ENCODE data around the gene RND1. TPM values are rescaled to one million over a fixed set of nuclear protein-coding genes. Genes with fewer than 3 reads are reported as not detected.
"Not testable (repeated sequence)": the region's sequence is repeated elsewhere in the genome, so short reads cannot be mapped to it uniquely, and the experiment has no call there.

RND1 gene
- polyA plus RNA-seq, 2 of the 4 experiments (the other 2 are of a cell fraction): 26.5 to 37.8 TPM

DNA sequence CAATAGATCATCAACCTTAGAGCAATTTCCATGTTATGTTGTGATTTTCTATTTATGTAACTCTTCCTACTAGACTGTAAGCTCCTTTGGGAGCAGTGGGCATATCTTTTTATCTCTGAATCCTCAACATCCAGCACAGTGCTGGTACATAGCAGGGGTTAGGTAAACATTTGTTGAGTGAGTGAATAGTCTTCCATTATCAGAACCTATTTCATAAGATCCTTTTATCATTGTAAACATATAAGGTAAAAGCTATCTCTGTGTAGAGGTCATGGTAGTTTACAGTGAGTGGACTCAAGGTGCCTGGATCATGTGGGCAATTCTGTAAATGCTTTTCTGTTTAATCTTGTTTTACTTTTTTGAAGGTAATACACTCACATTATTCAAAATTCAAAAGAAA is 44.5 kb upstream of the RND1 start:
- FAIRE-seq: no peak
- CTCF ChIA-PET: interaction anchor here (0.6 to 8.2 kb wide), 9 partner anchors 13 to 56 kb away, joined by 3 to 60 read pairs (median 9); partner anchors contain the start of gene FKBP11
- TF ChIP-seq HOXB5 (CRISPR knock-in tag; IDR thresholded peaks at IDR 0.05): no peak
- peak; percentile 61 for TF ChIP-seq GATA3 (IDR thresholded peaks at IDR 0.05; ENCODE audit: borderline replicate concordance)
- POLR2A ChIA-PET: interaction anchor here (0.6 kb wide), 1 partner anchor 44 kb away, joined by 3 read pairs; no protein-coding TSS in a partner anchor
- DNase-seq (ENCODE audit: low read depth in 1 of 2, low spot score in 1 of 2): peak in 1 of 2 experiments; percentile 46
- ATAC-seq: peak in 1 of 2 experiments; percentile 72; a peak in 3 of 6 replicates
- Histone ChIP-seq H3K4me1 (peaks cover 22% of the 10 kb centered on the region), H3K4me2 (peak overlapping the region; percentile 24), H3K4me3 (no peak overlapping the region), H3K9me3 (no peaks in the 10 kb centered on the region), H3K27ac (no peak overlapping the region)

- not testable (repeated sequence) for H3K9me3 ChIP-seq; DNase-seq (ENCODE audit: low read depth in 1 of 2, low spot score in 1 of 2); FAIRE-seq; ATAC-seq; H3K4me3 ChIP-seq; H3K27ac ChIP-seq
- 85% methylated on average over 11 of the region's 11 CpGs for WGBS (ENCODE audit: missing lambda C conversion rate)
- peak overlapping the region; percentile 24 for H3K4me2 ChIP-seq
- ChIA-PET CTCF (interaction anchor here (0.6 to 8.2 kb wide), 8 partner anchors 13 to 56 kb away, joined by 5 to 60 read pairs (median 9); partner anchors contain the start of gene FKBP11), POLR2A (interaction anchor here (0.6 kb wide), 1 partner anchor 44 kb away, joined by 3 read pairs; no protein-coding TSS in a partner anchor)
- peaks cover 22% of the 10 kb centered on the region for H3K4me1 ChIP-seq
Measured at GRCh38 chr12:48909698-48910097, 44.0 kb upstream of the RND1 start.

DNA sequence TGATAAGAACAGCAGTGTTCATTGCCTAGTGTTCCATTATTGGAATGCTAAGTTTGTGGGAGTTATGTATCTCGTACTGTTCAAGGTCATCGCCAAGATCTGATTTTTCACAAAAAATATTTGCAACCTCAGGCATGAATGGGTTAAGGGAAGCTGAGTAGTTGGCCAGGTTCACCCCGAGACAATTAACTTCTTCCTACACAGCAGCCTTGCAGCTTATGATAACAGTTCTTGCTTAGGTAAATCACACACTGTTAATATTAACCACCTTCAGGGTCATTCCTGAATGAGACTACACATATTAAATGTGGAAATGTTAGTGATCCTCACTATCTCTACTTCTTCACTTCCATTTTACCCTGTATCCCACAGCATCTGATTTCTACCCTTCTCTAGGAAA is 41.6 kb upstream of the RND1 start:
- ATAC-seq: no peak
- no peak for TF ChIP-seq BCL3 (IDR thresholded peaks at IDR 0.05)
- TF ChIP-seq, protein P1, sequence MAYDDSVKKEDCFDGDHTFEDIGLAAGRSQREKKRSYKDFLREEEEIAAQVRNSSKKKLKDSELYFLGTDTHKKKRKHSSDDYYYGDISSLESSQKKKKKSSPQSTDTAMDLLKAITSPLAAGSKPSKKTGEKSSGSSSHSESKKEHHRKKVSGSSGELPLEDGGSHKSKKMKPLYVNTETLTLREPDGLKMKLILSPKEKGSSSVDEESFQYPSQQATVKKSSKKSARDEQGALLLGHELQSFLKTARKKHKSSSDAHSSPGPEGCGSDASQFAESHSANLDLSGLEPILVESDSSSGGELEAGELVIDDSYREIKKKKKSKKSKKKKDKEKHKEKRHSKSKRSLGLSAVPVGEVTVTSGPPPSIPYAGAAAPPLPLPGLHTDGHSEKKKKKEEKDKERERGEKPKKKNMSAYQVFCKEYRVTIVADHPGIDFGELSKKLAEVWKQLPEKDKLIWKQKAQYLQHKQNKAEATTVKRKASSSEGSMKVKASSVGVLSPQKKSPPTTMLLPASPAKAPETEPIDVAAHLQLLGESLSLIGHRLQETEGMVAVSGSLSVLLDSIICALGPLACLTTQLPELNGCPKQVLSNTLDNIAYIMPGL (CRISPR knock-in tag; IDR thresholded peaks at IDR 0.05; ENCODE audit: borderline replicate concordance): no peak
- TF ChIP-seq POLR2AphosphoS2 (conservative IDR thresholded peaks at IDR 0.05; ENCODE audit: low read length): no peak
- H3K27ac ChIP-seq: no peak overlapping the region
- DNase-seq (ENCODE audit: low read depth in 1 of 2, low spot score in 1 of 2): no peak
- FAIRE-seq: peak; percentile 28
- no peaks in the 10 kb centered on the region for H3K9me3 ChIP-seq
- H3K4me1 ChIP-seq: peaks cover 26% of the 10 kb centered on the region
- CTCF ChIA-PET: interaction anchor here (0.6 to 8.2 kb wide), 7 partner anchors 16 to 73 kb away, joined by 3 to 60 read pairs (median 6); partner anchors contain the start of genes FKBP11 and WNT1
- WGBS (ENCODE audit: missing lambda C conversion rate): 38% methylated on average over 3 of the region's 3 CpGs
- no peak overlapping the region for H3K4me3 ChIP-seq
- POLR2A ChIA-PET: no interaction called here
- peak overlapping the region; percentile 29; the same call in 1 of the 3 replicates for H3K4me2 ChIP-seq

DNA sequence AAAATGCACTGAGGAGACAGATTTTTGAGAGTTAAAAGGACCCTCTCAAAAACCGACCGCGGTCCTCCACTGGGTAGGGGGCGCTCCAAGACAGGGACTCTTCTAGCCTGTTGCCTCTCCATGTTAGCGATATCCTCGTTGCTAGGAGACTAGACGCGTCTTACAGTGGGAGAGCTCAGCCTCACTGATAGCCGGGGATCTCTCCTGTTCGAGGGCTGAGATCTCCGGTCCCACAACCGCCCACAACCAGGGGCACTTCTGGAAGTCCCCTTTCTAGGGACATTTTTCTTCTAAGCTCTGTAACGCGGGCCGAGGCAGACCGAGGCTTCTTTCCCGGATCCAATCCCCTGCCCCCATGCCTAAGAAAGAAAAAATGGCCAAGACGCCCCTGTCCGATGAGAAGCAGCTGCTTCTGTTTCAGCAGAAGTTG is 38.3 kb upstream of the RND1 start:
- peak overlapping the region in 1 of 2 experiments; percentile 72; a peak in 3 of 6 replicates for H3K27ac ChIP-seq
- H3K4me3 ChIP-seq: peak overlapping the region; percentile 52
- TF ChIP-seq REST (IDR thresholded peaks at IDR 0.05) (no peak), NR3C1 (IDR thresholded peaks at IDR 0.05) (no peak), RFX5 (IDR thresholded peaks at IDR 0.05) (no peak), TFCP2L1 (CRISPR knock-in tag; IDR thresholded peaks at IDR 0.05) (no peak), RAD21 (conservative IDR thresholded peaks at IDR 0.05 in 1 of 2, IDR thresholded peaks at IDR 0.05 in 1 of 2) (peak in 1 of 2 experiments; percentile 10; a peak in 1 of 5 replicates), SMC3 (IDR thresholded peaks at IDR 0.05) (0 out of 3 replicates have a peak, but pooled peaks have one; percentile 14), RCOR1 (IDR thresholded peaks at IDR 0.05; ENCODE audit: low read depth, low read length) (no peak), EHF (CRISPR knock-in tag; IDR thresholded peaks at IDR 0.05) (no peak), CHD2 (IDR thresholded peaks at IDR 0.05; ENCODE audit: low read length, partially characterized antibody) (no peak), MAFK (IDR thresholded peaks at IDR 0.05; ENCODE audit: partially characterized antibody) (no peak), GATA3 (IDR thresholded peaks at IDR 0.05; ENCODE audit: borderline replicate concordance) (0 out of 2 replicates have a peak, but pooled peaks have one; percentile 21), JUNB (IDR thresholded peaks at IDR 0.05) (no peak)
- TF ChIP-seq, protein P2, sequence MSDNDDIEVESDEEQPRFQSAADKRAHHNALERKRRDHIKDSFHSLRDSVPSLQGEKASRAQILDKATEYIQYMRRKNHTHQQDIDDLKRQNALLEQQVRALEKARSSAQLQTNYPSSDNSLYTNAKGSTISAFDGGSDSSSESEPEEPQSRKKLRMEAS (IDR thresholded peaks at IDR 0.05): peak; percentile 35; the same call in 1 of the 2 replicates
- TF ChIP-seq, protein P3, sequence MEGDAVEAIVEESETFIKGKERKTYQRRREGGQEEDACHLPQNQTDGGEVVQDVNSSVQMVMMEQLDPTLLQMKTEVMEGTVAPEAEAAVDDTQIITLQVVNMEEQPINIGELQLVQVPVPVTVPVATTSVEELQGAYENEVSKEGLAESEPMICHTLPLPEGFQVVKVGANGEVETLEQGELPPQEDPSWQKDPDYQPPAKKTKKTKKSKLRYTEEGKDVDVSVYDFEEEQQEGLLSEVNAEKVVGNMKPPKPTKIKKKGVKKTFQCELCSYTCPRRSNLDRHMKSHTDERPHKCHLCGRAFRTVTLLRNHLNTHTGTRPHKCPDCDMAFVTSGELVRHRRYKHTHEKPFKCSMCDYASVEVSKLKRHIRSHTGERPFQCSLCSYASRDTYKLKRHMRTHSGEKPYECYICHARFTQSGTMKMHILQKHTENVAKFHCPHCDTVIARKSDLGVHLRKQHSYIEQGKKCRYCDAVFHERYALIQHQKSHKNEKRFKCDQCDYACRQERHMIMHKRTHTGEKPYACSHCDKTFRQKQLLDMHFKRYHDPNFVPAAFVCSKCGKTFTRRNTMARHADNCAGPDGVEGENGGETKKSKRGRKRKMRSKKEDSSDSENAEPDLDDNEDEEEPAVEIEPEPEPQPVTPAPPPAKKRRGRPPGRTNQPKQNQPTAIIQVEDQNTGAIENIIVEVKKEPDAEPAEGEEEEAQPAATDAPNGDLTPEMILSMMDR (IDR thresholded peaks at IDR 0.05): peak; percentile 90
- TF ChIP-seq, protein P4, sequence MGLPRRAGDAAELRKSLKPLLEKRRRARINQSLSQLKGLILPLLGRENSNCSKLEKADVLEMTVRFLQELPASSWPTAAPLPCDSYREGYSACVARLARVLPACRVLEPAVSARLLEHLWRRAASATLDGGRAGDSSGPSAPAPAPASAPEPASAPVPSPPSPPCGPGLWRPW (IDR thresholded peaks at IDR 0.05): no peak
- H3K4me1 ChIP-seq: peaks cover 14% of the 10 kb centered on the region; the same call in 2 of the 3 replicates
- peak; percentile 96 to 98 for ATAC-seq
- ChIA-PET CTCF (interaction anchor here (0.6 to 6.8 kb wide), 31 partner anchors 9 to 456 kb away, joined by 3 to 107 read pairs (median 7); partner anchors contain the start of genes ARF3, DDX23, FKBP11 and WNT1), POLR2A (interaction anchor here (0.9 to 1.4 kb wide), 3 partner anchors 39 to 54 kb away, joined by 3 to 12 read pairs (median 5); partner anchors contain the start of genes ARF3, DDX23 and RND1)
- no peaks in the 10 kb centered on the region for H3K9me3 ChIP-seq
- H3K4me2 ChIP-seq: peak overlapping the region; percentile 89
- peak; percentile 92 to 93 for DNase-seq (ENCODE audit: low read depth in 1 of 2, low spot score in 1 of 2)
- no peak for FAIRE-seq
- under 1% methylated on average over 19 of the region's 19 CpGs for WGBS (ENCODE audit: missing lambda C conversion rate)
